Type B pancreatic cell (in vitro differentiated cells): Measurements from ENCODE around the gene MEN1. TPM values are rescaled to one million over a fixed set of nuclear protein-coding genes. Genes with fewer than 3 reads are reported as not detected.

ENCODE experiments used
- DNase-seq: peaks from one replicate; pipeline ENCODE4 v3.0.0; 2021; ENCODE audit warnings: mixed read lengths; ENCODE audit not compliant: unreplicated experiment; ENCODE audit errors: extremely low spot score
- H3K27ac Mint-ChIP-seq: 2 replicates; pipeline ENCODE4 v1.8.0; 2021; ENCODE audit warnings: mild to moderate bottlenecking, mixed read lengths
- H3K27me3 Mint-ChIP-seq: 2 replicates; pipeline ENCODE4 v1.8.0; 2021; ENCODE audit warnings: mixed read lengths
- H3K36me3 Mint-ChIP-seq: 2 replicates; pipeline ENCODE4 v1.8.0; 2021; ENCODE audit warnings: mixed read lengths
- H3K4me1 Mint-ChIP-seq: one replicate; pipeline ENCODE4 v1.8.0; 2021; ENCODE audit warnings: mixed read lengths; ENCODE audit not compliant: unreplicated experiment
- H3K4me3 Mint-ChIP-seq: 2 replicates; pipeline ENCODE4 v1.8.0; 2021; ENCODE audit warnings: mild to moderate bottlenecking, mixed read lengths
- H3K9me3 Mint-ChIP-seq: 2 replicates; pipeline ENCODE4 v1.8.0; 2021; ENCODE audit warnings: mixed read lengths
- total RNA-seq: library from RNA; stranded (reverse); gene quantifications from 2 replicates; pipeline ENCODE4 v1.2.1, GENCODE V29; 2021; ENCODE audit warnings: low replicate concordance
- TF ChIP-seq, protein P1 (sequence below): fragments of 200-600 bp; sonication (generic); conservative IDR thresholded peaks from 2 replicates; pipeline ENCODE4 v1.5.0; 2021; ENCODE audit warnings: antibody characterized with exemption, mild to moderate bottlenecking

The MEN1 gene
- total RNA-seq, 1 donor from 2014 or later, result 50.6 TPM

DNA sequence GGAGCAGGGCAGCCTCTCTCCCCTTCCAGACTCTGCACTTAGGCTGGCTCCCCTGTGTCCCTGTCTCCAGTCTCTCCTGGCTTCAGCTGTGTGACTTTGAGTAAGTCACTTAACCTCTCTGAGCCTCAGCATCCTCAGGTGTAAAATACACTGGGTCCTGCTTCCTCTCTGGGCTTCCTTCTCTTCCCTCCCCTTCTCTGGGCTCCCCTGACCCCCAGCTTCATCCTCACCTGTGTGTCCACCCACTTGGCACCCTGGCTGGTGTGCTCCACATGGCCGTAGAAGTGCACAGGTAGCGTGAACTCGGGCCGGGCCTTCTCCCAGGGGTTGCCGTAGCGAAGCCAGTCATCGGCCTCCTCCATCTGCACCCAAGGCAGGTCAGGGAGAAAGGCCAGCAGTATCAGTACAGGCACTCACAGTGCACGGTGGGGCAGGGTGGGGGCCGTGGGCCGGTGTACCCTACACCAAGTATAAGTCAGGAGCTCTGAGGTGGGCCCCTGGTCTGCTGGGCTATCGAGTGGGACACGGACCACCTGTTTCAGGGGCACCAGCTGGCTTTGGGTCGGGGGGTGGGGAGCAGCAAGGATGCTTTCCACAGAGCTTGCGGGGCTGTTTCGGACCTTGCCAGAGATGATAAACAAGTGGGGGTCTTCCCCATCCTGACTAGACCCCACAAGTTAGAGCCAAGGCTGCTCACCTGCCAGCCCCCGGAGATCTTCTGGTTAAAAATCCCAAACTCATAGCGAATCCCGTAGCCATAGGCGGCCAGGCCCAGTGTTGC lies 52.6 kb downstream of the MEN1 start:
- H3K27me3 Mint-ChIP-seq, result no peaks in the 10 kb centered on the region
- no peak overlapping the region for H3K4me3 Mint-ChIP-seq
- no peaks in the 10 kb centered on the region for H3K9me3 Mint-ChIP-seq
- no peak for DNase-seq
- H3K4me1 Mint-ChIP-seq, result peaks cover 27% of the 10 kb centered on the region
- TF ChIP-seq, protein P1, sequence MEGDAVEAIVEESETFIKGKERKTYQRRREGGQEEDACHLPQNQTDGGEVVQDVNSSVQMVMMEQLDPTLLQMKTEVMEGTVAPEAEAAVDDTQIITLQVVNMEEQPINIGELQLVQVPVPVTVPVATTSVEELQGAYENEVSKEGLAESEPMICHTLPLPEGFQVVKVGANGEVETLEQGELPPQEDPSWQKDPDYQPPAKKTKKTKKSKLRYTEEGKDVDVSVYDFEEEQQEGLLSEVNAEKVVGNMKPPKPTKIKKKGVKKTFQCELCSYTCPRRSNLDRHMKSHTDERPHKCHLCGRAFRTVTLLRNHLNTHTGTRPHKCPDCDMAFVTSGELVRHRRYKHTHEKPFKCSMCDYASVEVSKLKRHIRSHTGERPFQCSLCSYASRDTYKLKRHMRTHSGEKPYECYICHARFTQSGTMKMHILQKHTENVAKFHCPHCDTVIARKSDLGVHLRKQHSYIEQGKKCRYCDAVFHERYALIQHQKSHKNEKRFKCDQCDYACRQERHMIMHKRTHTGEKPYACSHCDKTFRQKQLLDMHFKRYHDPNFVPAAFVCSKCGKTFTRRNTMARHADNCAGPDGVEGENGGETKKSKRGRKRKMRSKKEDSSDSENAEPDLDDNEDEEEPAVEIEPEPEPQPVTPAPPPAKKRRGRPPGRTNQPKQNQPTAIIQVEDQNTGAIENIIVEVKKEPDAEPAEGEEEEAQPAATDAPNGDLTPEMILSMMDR, result no peak
- no peaks in the 10 kb centered on the region for H3K36me3 Mint-ChIP-seq
- H3K27ac Mint-ChIP-seq, result no peak overlapping the region

DNA sequence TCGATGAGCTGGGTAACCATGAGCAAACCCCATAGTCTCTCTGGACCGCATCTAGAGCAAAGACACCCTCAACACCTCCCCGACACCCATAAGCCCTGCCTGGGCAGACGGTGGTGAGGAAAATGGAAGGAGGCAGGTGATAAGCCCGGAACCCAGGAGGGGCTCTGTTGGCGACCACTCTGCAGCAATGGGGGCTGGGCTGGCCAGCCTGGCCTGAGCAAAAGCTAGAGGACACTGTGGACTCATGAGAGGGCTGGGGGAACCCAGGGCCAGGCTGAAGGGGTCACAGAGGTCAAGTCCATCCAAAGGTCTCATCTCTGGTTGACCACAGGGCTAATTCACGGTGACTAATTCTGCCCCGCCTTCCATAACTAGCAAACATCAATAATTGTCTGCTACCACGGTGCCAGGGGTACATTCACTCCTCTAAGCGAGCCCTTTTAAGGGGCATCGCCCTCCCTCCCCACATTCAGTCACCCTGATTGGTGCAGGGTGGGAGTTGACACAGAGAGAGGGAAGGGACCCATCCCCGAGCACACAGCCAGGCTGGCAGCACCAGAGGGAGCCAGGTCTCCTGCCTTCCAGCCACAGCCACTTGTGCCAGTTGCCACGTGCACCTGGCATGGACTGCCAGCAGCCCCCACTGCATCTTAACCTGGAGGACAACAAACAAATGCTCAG lies 54.5 kb downstream of the MEN1 start:
- H3K4me1 Mint-ChIP-seq, result peaks cover 18% of the 10 kb centered on the region
- no peaks in the 10 kb centered on the region for H3K36me3 Mint-ChIP-seq
- no peak overlapping the region for H3K4me3 Mint-ChIP-seq
- TF ChIP-seq, protein P1, result no peak
- peak overlapping the region; percentile 16 for H3K27ac Mint-ChIP-seq
- DNase-seq, result no peak
- no peaks in the 10 kb centered on the region for H3K27me3 Mint-ChIP-seq
- H3K9me3 Mint-ChIP-seq, result no peaks in the 10 kb centered on the region

DNA sequence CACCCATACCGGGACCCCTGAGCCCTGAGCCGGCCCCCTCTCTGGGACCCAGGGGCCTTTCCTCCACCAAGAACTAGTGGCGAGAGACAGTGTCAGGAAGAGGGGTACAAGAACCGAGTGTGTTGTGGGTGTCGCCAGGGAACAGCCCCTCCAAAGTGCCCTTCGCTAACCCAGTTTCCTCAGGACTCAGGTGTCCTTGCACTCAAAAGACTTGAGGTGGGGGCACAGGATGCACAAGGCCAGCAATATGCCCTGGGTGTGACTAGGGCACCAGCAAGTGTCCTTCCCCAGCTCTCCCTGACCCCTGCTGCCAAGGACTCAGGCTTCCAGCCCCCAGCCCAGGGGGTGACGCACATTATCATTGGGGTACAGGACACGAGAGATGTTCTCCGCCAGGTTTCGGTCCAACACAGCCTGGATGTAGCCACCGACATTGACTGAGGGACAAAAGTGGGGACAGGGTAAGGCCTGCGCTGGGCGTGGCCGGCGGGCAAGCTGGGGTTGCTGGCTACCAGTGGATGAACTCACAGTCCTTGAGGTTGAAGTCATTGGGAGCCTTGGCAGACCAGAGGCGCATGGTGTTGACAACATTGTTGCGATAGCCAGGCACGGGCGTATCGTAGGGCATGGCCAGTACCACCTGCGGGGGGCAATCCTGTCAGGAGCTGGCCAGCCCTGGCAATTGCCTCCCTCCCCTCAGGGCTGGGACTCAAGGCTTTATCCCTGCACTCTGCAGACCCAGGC lies 55.3 kb downstream of the MEN1 start:
- H3K27me3 Mint-ChIP-seq, result no peaks in the 10 kb centered on the region
- no peaks in the 10 kb centered on the region for H3K9me3 Mint-ChIP-seq
- no peak for DNase-seq
- TF ChIP-seq, protein P1, result no peak
- peak overlapping the region; percentile 16 for H3K27ac Mint-ChIP-seq
- peaks cover 13% of the 10 kb centered on the region for H3K4me1 Mint-ChIP-seq
- H3K36me3 Mint-ChIP-seq, result no peaks in the 10 kb centered on the region
- H3K4me3 Mint-ChIP-seq, result no peak overlapping the region

DNA sequence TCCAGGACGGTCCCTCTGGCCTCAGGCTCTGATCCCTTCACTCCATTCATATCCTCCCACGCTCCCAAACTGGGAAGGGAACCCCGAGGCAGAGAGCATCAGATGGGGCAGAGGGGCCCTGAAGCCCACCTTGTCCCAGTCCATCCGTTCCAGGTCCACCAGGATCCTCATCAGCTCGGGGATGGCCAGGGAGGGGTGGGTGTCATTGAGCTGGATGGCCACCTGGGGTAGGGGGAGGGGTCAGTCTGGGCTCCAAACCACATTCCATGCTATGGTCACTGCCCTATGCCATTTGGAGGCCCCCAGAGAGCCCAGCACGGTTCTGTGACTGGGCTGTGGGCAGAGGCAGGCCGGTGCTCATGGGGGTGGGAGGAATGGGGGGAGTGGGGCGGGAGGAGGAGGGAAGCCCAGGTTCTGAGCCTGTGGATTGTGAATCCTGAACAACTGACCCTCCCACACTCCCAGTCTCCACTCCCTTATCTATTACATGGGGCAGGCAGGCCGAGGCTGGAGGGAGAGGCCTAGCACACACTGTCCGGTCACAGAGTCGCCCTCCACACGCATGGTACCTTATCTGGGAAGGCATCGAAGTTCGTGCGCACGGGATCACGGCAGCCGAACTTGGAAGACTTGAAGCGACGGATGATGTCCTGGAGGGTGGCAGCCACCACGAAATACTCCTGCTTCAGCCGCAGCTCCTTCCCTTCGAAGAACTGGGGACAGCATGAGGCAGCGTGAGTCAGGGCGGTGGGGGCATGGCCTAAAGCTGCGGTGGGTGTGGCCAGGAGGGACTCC lies 56.0 kb downstream of the MEN1 start:
- no peaks in the 10 kb centered on the region for H3K9me3 Mint-ChIP-seq
- H3K4me1 Mint-ChIP-seq, result peaks cover 5% of the 10 kb centered on the region
- TF ChIP-seq, protein P1, result no peak
- no peaks in the 10 kb centered on the region for H3K27me3 Mint-ChIP-seq
- no peak for DNase-seq
- no peaks in the 10 kb centered on the region for H3K36me3 Mint-ChIP-seq
- H3K27ac Mint-ChIP-seq, result no peak overlapping the region
- no peak overlapping the region for H3K4me3 Mint-ChIP-seq

Other genes starting within 250 kb of the MEN1 start
- gene SLC22A12, start 219.3 kb downstream of the MEN1 start, total RNA-seq, result not detected in 2 replicates
- 12.7 and 22.1 TPM in 2 replicates for gene NRXN2, start 87.4 kb downstream of the MEN1 start, total RNA-seq
- gene RASGRP2, start 66.4 kb downstream of the MEN1 start, total RNA-seq, result 3.0 and 11.7 TPM in 2 replicates
- 2.0 and 239 TPM in 2 replicates for gene PYGM, start 50.6 kb downstream of the MEN1 start, total RNA-seq
- gene SF1, start 32.0 kb downstream of the MEN1 start, total RNA-seq, result 315 and 450 TPM in 2 replicates
- 8.6 and 20.2 TPM in 2 replicates for gene MAP4K2, start 7.3 kb downstream of the MEN1 start, total RNA-seq
- 20.1 and 47.7 TPM in 2 replicates for gene CDC42BPG, start 34.1 kb upstream of the MEN1 start, total RNA-seq
- 86.6 and 121 TPM in 2 replicates for gene EHD1, start 68.1 kb upstream of the MEN1 start, total RNA-seq
- 26.8 and 30.8 TPM in 2 replicates for gene ATG2A, start 106.7 kb upstream of the MEN1 start, total RNA-seq
- gene PPP2R5B, start 114.1 kb upstream of the MEN1 start, total RNA-seq, result 14.8 and 19.4 TPM in 2 replicates
- gene GPHA2, start 125.3 kb upstream of the MEN1 start, total RNA-seq, result 0.85 TPM in 1 of 2 replicates, not detected in the other
- not detected in 2 replicates for gene MAJIN, start 161.6 kb upstream of the MEN1 start, total RNA-seq
- gene BATF2, start 186.4 kb upstream of the MEN1 start, total RNA-seq, result 1.0 TPM in 2 replicates
- gene ARL2, start 203.6 kb upstream of the MEN1 start, total RNA-seq, result 63.0 and 65.8 TPM in 2 replicates
- gene SNX15, start 216.9 kb upstream of the MEN1 start, total RNA-seq, result 21.3 and 25.3 TPM in 2 replicates
- 16.7 and 21.9 TPM in 2 replicates for gene SAC3D1, start 230.7 kb upstream of the MEN1 start, total RNA-seq
- gene NAALADL1, start 248.0 kb upstream of the MEN1 start, total RNA-seq, result 1.2 and 4.3 TPM in 2 replicates